SK-N-DZ (cell line): ENCODE data around the gene CRABP2.
A peak's percentile ranks its signal among the peaks of the same experiment; 100 is the strongest.

ENCODE experiments used
- DNase-seq: peaks from one replicate; pipeline ENCODE4 v3.0.0-alpha.2; 2015; ENCODE audit warnings: low spot score

Gene CRABP2

DNA sequence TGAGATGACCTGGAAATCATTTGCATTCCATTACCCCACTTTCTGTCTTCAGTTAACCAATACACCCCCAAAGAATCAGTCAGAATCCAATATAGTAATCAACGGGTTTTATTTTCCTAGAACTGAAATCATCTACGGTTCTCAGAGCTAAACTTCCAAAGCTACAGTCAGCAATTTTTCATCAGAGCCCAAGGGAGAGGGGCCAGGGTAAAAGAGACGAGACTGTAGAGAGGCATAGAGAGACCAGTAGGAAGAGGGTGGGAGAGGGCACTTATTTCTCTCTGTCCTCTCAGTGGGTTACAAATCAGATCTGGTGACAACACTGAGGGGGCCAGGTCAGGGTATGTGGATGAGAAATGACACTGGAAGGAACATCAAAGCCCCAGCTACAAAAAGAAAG is 36.6 kb upstream of the CRABP2 start:
- no peak for DNase-seq

- no peak for DNase-seq
Measured at GRCh38 chr1:156741481-156741983, 36.1 kb upstream of the CRABP2 start.

DNA sequence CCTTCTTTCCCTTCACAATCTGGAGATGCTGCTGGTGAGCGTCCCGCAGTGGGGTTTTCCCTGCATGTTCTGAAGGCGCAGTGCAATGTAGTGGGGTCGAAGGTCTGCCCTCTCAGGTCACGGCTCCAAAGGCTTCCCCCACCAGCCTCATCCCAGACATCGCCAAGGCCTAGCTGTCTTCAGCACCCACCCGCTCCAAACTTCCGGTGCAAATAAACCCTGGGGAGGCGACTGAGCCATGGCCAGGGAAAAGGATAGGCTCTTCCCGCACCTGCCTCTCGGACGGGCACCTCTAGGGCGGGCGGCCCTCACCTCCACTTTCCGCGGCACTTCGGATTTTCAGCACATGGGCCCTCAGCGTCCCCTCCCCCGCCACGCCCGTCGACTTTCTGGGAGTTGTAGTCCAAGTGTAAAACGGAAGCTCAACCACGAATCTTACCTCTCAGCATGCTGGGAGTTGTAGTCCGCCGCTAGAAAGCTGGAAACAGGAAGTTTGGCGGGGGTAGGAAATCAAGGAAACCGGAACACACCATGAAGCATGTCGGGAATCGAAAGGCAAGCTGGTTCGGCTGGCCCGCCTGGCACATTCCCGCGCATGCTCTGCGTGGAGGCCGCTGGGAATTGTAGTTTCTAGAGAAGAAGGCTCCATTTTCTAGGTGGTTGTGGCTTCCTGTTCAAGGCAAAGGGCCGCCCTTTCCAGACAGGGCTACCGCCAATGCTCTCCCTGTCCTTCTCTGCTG is 35.5 kb upstream of the CRABP2 start, which contains the start of gene MRPL24:
TSS of gene MRPL24 (minus strand) at position 348 of the 740 bp plus-strand sequence. CDS start 2,384 bp downstream, outside the sequence.
- DNase-seq = peak; percentile 100

- no peak for DNase-seq
Measured at GRCh38 chr1:156740237-156740740, 34.9 kb upstream of the CRABP2 start.

DNA sequence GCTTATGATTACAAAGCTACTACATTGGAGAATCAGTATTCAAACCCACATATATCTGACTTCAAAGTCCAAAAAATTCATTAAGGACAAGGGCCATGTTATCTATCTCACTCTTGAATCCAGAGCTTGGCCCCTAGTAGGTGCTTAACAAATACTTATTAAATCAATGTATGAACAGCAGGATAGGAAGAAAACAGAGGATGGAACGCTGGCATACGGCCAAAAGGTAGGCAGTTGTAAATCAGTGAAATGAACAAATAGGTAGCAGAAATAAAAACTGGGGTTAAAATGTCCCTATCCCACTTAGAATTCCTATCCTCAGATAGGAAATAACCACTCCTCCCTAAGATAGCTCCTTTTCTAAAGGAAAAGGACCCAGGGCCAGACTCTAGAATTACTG is 33.5 kb upstream of the CRABP2 start:
- DNase-seq = no peak

GRCh38 chr1:156738407-156738806 is 33.0 kb upstream of the CRABP2 start:
- DNase-seq = no peak

- no peak for DNase-seq
Measured at GRCh38 chr1:156733989-156734584, 28.7 kb upstream of the CRABP2 start.

- peak; percentile 99 for DNase-seq
Measured at GRCh38 chr1:156728599-156729462, 23.4 kb upstream of the CRABP2 start, which contains the start of gene ISG20L2. Gene ISG20L2, minus strand, starts transcription at chr1:156728766. Its CDS starts 1,114 bp downstream, at chr1:156727652.

DNA sequence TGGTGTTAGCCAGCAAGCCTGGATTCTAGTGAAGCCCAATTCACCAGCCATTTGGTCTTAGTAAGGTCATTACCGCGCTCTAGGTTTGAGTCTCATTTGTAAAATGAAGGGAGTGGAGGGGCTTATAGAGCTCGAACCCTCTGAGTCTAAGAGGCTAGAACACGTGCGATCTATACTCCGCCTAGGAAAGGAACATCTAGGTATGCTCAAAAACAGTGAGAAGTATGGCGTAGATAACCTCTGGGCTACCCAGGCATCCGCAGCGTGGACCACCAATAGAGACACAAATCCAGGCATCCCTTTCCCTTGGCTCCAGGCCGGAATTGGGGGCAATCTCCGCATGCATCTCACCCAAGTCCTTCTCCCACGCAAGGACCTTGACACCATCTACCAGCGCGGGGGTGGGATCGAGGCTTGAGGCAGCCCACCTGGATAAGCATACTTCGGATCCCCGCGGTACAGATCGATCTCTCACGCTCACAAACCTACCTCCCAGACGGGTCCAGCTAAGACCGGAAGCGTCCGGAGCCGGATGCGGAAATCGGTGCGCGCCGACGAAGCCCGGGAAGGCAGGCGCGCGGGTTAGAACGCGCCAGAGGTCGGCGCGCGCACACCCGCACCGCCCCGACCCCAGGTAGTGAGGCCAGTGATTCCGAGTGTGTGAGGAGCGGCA is 22.7 kb upstream of the CRABP2 start, which contains the start of gene METTL25B:
TSS of gene METTL25B (plus strand) at position 544 of the 673 bp plus-strand sequence. CDS start 636 bp downstream, outside the sequence.
- peak; percentile 88 for DNase-seq

- DNase-seq = no peak
Measured at GRCh38 chr1:156727492-156727891, 22.1 kb upstream of the CRABP2 start.

- DNase-seq = peak; percentile 68
Measured at GRCh38 chr1:156726549-156727226, 21.3 kb upstream of the CRABP2 start.

GRCh38 chr1:156725683-156726280 is 20.4 kb upstream of the CRABP2 start:
- peak; percentile 90 for DNase-seq

DNA sequence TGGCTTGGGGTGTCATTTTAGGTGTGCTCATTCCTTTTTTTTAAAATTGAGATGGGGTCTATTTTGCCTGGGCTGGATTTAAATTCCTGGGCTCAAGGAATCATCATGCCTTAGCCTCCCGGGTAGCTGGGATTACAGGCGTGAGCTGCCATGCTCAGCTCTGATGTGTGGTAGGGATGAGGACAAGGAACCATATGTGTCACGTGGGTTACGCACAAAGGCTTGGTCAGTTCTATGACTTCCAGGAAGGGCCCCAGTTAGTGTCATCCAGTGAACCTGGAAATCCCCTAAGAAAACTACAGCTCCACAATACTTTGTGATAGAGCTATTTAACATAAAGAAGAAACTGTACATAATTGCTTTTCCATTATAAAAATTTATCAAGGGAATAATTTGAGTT is 16.2 kb upstream of the CRABP2 start:
- no peak for DNase-seq

- DNase-seq = no peak
Measured at GRCh38 chr1:156721131-156721530, 15.7 kb upstream of the CRABP2 start.

- no peak for DNase-seq
Measured at GRCh38 chr1:156717351-156717750, 12.0 kb upstream of the CRABP2 start.

- DNase-seq = no peak
Measured at GRCh38 chr1:156714830-156715229, 9.4 kb upstream of the CRABP2 start.

DNA sequence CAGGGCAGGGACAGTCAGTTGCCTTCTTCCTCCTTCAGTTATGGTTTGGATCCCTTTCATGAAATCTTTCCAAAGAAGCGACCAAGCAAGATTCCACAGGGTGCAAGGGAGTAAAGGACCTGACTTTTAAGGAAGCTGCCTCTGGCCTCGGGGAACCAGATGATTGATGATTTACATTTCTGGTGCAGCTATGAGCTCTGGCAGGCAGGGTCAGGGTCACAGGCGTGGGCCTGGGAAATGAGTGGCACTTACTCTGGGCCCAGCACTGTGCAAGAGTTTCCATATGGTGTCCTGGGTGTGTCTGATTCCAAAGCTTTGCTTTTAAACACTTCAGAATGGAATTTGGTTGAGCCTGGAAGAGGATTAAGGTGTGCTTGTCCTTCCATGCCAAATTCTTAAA is 7.2 kb upstream of the CRABP2 start:
- no peak for DNase-seq

DNA sequence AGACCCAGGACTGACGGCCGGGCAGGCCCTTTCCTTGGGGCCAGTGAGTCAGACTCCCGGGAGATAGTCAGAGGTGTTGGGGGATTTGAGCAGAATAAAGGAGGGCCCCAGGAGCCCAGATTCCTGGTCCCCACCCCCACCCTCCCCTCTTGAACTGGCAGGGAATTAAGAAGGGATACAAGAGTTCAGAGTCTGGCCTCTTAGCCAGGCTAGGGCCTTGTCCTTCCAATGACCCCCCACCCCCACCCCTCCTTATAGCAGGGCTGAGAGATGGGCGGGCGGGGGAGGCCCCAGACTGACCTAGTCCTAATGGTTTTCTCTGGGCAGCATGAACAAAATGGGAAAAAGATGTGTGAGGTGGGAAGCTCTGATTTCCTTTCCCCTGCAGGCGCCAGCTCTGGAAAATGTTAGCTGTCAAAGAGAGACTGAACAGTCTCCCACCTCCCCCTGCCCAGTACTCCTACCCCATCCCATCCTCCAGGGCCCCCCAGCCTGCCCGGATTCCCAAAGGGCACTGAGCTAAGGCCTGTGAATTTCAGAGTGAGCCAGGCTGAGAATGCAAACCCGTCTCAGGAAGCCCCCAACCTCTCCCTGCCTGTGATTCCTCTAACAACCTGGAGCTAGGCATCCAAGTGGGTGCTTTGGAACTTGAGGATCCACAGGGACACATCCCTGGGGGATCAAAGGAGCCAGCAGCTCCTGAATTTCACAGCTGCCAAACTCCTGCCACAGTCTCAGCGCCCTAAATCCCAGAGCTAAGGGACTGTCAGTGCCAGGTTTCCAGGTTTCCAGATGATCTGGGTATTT is 5.8 kb upstream of the CRABP2 start:
- DNase-seq = peak; percentile 83
